HEK293T (cell line): ENCODE data around the gene RHOBTB3.
"Not testable (repeated sequence)": the region's sequence is repeated elsewhere in the genome, so short reads cannot be mapped to it uniquely, and the experiment has no call there.

ENCODE experiments used
- CTCF ChIA-PET: fragments of 350-600 bp; formaldehyde crosslinking; extraction: SDS; loops from one replicate; lab custom pipeline; 2021; ENCODE audit warnings: antibody characterized with exemption, inconsistent platforms; lab: Yijun Ruan, JAX
- POLR2A ChIA-PET: fragments of 350-600 bp; formaldehyde crosslinking; extraction: SDS; loops from one replicate; lab custom pipeline; 2020; ENCODE audit warnings: antibody characterized with exemption, inconsistent platforms; lab: Yijun Ruan, JAX
- DNase-seq: peaks from one replicate; pipeline ENCODE4 v3.0.0; 2012; ENCODE audit warnings: mixed read lengths; ENCODE audit errors: extremely low spot score
- ARNT ChIP-seq: fragments of 450-650 bp; IDR thresholded peaks from 2 replicates; pipeline ENCODE4 v1.6.1; 2017; ENCODE audit warnings: mild to moderate bottlenecking
- BHLHE40 ChIP-seq: fragments of 450-650 bp; IDR thresholded peaks from 2 replicates; pipeline ENCODE4 v1.6.1; 2016; ENCODE audit warnings: mild to moderate bottlenecking, moderate library complexity, borderline replicate concordance
- CTBP1 ChIP-seq: fragments of 450-650 bp; IDR thresholded peaks from 2 replicates; pipeline ENCODE4 v1.6.1; 2016; ENCODE audit warnings: borderline replicate concordance
- ELF4 ChIP-seq: fragments of 450-650 bp; IDR thresholded peaks from 2 replicates; pipeline ENCODE4 v1.6.1; 2017; ENCODE audit warnings: antibody characterized with exemption
- FOXA1 ChIP-seq: fragments of 450-650 bp; IDR thresholded peaks from 2 replicates; pipeline ENCODE4 v1.6.1; 2016; ENCODE audit warnings: mild to moderate bottlenecking
- FOXK2 ChIP-seq: fragments of 450-650 bp; IDR thresholded peaks from 2 replicates; pipeline ENCODE4 v1.6.1; 2016; ENCODE audit warnings: mild to moderate bottlenecking
- FOXM1 ChIP-seq: fragments of 450-650 bp; IDR thresholded peaks from 2 replicates; pipeline ENCODE4 v1.6.1; 2017; ENCODE audit warnings: mild to moderate bottlenecking, borderline replicate concordance
- HDGF ChIP-seq: fragments of 450-650 bp; IDR thresholded peaks from 2 replicates; pipeline ENCODE4 v1.6.1; 2017; ENCODE audit warnings: antibody characterized with exemption, borderline replicate concordance
- L3MBTL2 ChIP-seq: fragments of 450-650 bp; conservative IDR thresholded peaks from 2 replicates; pipeline ENCODE4 v1.6.1; 2016; ENCODE audit warnings: mild to moderate bottlenecking
- LEF1 ChIP-seq: fragments of 450-650 bp; IDR thresholded peaks from 2 replicates; pipeline ENCODE4 v1.6.1; 2017; ENCODE audit warnings: mild to moderate bottlenecking, borderline replicate concordance
- NFRKB ChIP-seq: fragments of 450-650 bp; IDR thresholded peaks from 2 replicates; pipeline ENCODE4 v1.6.1; 2016; ENCODE audit warnings: mild to moderate bottlenecking, moderate library complexity
- PKNOX1 ChIP-seq: fragments of 450-650 bp; IDR thresholded peaks from 2 replicates; pipeline ENCODE4 v1.6.1; 2016
- SP1 ChIP-seq: fragments of 450-650 bp; IDR thresholded peaks from 2 replicates; pipeline ENCODE4 v1.6.1; 2017
- SUZ12 ChIP-seq: fragments of 450-650 bp; IDR thresholded peaks from 2 replicates; pipeline ENCODE4 v1.6.1; 2016; ENCODE audit warnings: mild to moderate bottlenecking
- TARDBP ChIP-seq: fragments of 450-650 bp; IDR thresholded peaks from 2 replicates; pipeline ENCODE4 v1.6.1; 2016
- ZNF384 ChIP-seq: fragments of 450-650 bp; IDR thresholded peaks from 2 replicates; pipeline ENCODE4 v1.6.1; 2016

Gene RHOBTB3

DNA sequence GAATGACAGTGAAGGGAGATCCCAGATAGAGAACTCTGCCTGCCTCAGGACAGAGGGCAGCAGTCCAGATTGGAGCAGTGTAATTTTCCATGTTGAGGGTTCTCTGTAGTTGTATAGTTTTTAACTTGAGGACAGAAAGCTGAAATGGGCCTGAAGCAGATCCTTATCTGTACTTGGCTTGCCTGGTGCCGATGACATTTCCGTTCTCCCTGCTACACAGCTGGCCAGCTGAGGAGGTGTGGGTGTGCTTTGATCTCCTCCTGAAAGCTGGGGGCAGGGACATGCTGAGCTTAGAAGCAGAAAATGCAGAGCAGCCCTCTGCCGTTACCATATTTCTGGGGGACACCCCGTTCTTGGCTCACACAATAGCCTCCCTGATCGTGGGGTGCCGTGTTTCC lies 80.9 kb downstream of the RHOBTB3 start:
- CTCF ChIA-PET = interaction anchor here (1.1 kb wide), 1 partner anchor 31 kb away, joined by 3 read pairs; no protein-coding TSS in a partner anchor
- no peak for TF ChIP-seq BHLHE40
- TF ChIP-seq FOXA1 = no peak
- no peak for TF ChIP-seq NFRKB
- TF ChIP-seq ZNF384 = no peak
- TF ChIP-seq PKNOX1 = no peak
- no peak for TF ChIP-seq FOXM1
- TF ChIP-seq FOXK2 = no peak
- TF ChIP-seq LEF1 = no peak
- POLR2A ChIA-PET = interaction anchor here (1.0 kb wide), 1 partner anchor 11 kb away, joined by 5 read pairs; the partner anchor contains the start of gene GLRX
- no peak for DNase-seq

- CTCF ChIA-PET, DNase-seq: not testable (repeated sequence)
- POLR2A ChIA-PET = interaction anchor here (1.0 kb wide), 1 partner anchor 10 kb away, joined by 5 read pairs; the partner anchor contains the start of gene GLRX
Measured at GRCh38 chr5:95813035-95813434, 81.9 kb downstream of the RHOBTB3 start.

DNA sequence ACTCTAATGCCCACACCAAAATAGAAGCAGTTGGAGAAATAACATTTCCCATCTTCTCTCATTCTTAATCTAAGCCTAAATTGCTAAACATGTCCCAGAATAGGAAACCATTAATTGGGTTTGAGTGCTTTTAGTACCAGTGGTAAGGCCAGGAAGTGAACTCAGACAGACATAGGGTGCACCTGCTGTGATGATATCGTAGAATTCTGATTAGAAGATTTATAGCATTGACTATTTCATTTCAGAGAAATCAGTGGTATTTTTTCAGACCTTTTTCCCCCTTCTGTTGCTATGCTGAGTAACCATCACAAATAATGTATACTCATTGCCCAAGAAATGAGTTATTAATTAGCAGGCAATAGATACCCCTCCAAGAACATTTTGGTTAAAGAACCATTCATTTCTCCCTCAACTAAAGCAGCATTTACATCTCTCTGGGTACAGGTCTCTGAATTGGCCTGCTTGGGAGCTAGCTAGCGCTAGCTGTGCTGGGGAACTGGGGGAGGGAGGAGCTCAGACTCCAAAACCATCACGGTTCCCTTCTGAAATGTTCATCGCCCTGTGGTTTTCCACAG lies 84.1 kb downstream of the RHOBTB3 start:
- DNase-seq = no peak
- ChIA-PET CTCF (no interaction called here), POLR2A (no interaction called here)
- TF ChIP-seq FOXM1 (no peak), FOXK2 (no peak), NFRKB (no peak), ZNF384 (no peak), FOXA1 (no peak), BHLHE40 (no peak), HDGF (no peak), TARDBP (no peak), SUZ12 (no peak), LEF1 (no peak), ELF4 (no peak), ARNT (no peak), PKNOX1 (no peak), CTBP1 (no peak), L3MBTL2 (no peak), SP1 (no peak)

DNA sequence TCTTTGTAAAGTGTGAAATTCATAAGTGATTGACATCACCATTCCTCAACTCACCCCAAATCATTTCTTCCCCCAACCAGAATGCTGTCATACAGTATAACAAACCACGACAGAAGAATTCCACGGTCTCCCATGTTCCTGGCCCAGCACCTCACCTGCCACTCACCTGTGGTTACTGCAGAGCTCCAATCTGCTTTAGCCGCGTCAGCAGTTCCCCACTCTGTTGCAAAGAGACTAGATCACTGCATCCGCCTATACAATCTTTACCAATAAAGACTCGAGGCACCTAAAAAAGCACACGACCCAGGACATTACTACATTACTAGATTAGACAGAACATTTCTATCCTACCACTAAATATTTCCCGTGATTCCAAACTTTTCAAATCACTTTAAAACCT lies 85.2 kb downstream of the RHOBTB3 start:
- no peak for DNase-seq
- POLR2A ChIA-PET = no interaction called here
- CTCF ChIA-PET = interaction anchor here (1.6 kb wide), 1 partner anchor 35 kb away, joined by 7 read pairs; no protein-coding TSS in a partner anchor
- TF ChIP-seq ELF4 (no peak), TARDBP (no peak), SUZ12 (no peak), PKNOX1 (no peak), SP1 (no peak)

DNA sequence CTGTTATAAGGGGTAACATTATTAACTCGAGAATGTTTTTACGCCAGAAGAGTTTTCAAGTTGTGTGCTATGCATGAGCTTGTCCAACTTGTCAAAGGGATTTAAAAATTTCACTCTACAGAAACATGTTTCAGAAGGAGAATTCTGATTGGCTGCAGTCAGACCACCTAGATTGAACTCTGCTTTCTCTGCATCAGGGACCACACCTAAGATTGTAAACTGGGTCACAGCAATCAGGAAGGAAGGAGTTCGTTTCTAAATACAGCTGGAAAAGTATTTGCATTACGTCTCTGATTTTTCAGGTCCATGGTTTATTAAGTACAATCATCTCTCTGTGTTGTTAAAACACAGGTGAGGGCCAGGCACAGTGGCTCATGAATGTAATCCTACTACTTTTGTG lies 85.6 kb downstream of the RHOBTB3 start:
- TF ChIP-seq FOXM1 (no peak), ELF4 (no peak), FOXA1 (no peak), ZNF384 (no peak), SUZ12 (no peak), LEF1 (no peak)
- ChIA-PET CTCF (interaction anchor here (1.6 kb wide), 1 partner anchor 36 kb away, joined by 7 read pairs; no protein-coding TSS in a partner anchor), POLR2A (no interaction called here)
- DNase-seq = no peak

GRCh38 chr5:95817430-95817829 lies 86.3 kb downstream of the RHOBTB3 start:
- no peak for TF ChIP-seq LEF1
- no peak for TF ChIP-seq ZNF384
- TF ChIP-seq FOXM1 = no peak
- no peak for TF ChIP-seq CTBP1
- TF ChIP-seq ARNT = no peak
- ChIA-PET POLR2A (no interaction called here), CTCF (interaction anchor here (1.4 to 1.6 kb wide), 2 partner anchors 12 to 36 kb away, joined by 3 to 7 read pairs; no protein-coding TSS in a partner anchor)
- DNase-seq = no peak
